ENCODE results near the gene PSMD6. TPM values are rescaled to one million over a fixed set of nuclear protein-coding genes. Genes with fewer than 3 reads are reported as not detected.

Gene PSMD6
- total RNA-seq, 2 donors from 2014 or later = 82.7 to 95.7 TPM

GRCh38 chr3:64054488-64054887, 31.2 kb upstream of the PSMD6 start:
- peaks cover 32 to 52% of the 10 kb centered on the region in 2 donors for H3K27me3 Mint-ChIP-seq
- no peaks in the 10 kb centered on the region for H3K36me3 Mint-ChIP-seq
- ATAC-seq (no peak), DNase-seq (ENCODE audit: low spot score) (no peak)
- H3K4me3 Mint-ChIP-seq = no peak overlapping the region
- no peak overlapping the region for H3K27ac Mint-ChIP-seq
- no peaks in the 10 kb centered on the region for H3K9me3 Mint-ChIP-seq
- no peaks in the 10 kb centered on the region for H3K4me1 Mint-ChIP-seq (ENCODE audit: low read depth in 2 of 2)

GRCh38 chr3:64053581-64053980, 30.3 kb upstream of the PSMD6 start:
- no peaks in the 10 kb centered on the region for H3K36me3 Mint-ChIP-seq
- no peak overlapping the region for H3K4me3 Mint-ChIP-seq
- no peak overlapping the region for H3K27ac Mint-ChIP-seq
- H3K9me3 Mint-ChIP-seq = no peaks in the 10 kb centered on the region
- DNase-seq (ENCODE audit: low spot score) (no peak), ATAC-seq (no peak)
- H3K4me1 Mint-ChIP-seq (ENCODE audit: low read depth in 2 of 2) = no peaks in the 10 kb centered on the region
- peaks cover 33 to 52% of the 10 kb centered on the region in 2 donors for H3K27me3 Mint-ChIP-seq

GRCh38 chr3:64053117-64053516, 29.8 kb upstream of the PSMD6 start:
- no peaks in the 10 kb centered on the region for H3K4me1 Mint-ChIP-seq (ENCODE audit: low read depth in 2 of 2)
- no peaks in the 10 kb centered on the region for H3K36me3 Mint-ChIP-seq
- DNase-seq (ENCODE audit: low spot score) (no peak), ATAC-seq (no peak)
- peaks cover 31 to 54% of the 10 kb centered on the region in 2 donors for H3K27me3 Mint-ChIP-seq
- H3K27ac Mint-ChIP-seq = no peak overlapping the region
- no peak overlapping the region for H3K4me3 Mint-ChIP-seq
- H3K9me3 Mint-ChIP-seq = no peaks in the 10 kb centered on the region

DNA sequence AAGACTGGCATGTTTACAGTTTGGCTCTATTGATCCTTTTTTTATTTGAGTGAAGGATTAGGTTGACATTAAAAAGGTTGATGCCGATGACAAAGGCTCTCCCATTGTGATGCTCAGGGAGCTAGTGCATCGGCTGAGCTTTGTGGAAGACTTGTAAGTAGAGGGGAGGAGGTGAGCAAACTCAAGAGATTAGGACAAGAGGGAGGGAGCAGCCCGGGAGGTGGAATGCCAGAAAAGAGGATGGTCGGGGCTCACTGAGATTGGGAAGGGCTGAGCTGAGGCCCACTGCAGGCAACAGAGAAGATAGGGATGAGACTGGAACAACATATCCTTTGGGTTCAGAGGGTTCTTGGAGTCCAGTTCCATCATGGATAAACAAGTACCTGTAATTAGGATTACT, 26.5 kb upstream of the PSMD6 start:
- Mint-ChIP-seq H3K36me3 (no peaks in the 10 kb centered on the region), H3K27me3 (peaks cover 25 to 48% of the 10 kb centered on the region in 2 donors), H3K9me3 (no peaks in the 10 kb centered on the region), H3K4me1 (ENCODE audit: low read depth in 2 of 2) (no peaks in the 10 kb centered on the region), H3K27ac (no peak overlapping the region), H3K4me3 (no peak overlapping the region)
- no peak for ATAC-seq
- DNase-seq (ENCODE audit: low spot score) = no peak

- Mint-ChIP-seq H3K4me3 (no peak overlapping the region), H3K9me3 (no peaks in the 10 kb centered on the region), H3K4me1 (ENCODE audit: low read depth in 2 of 2) (no peaks in the 10 kb centered on the region), H3K36me3 (no peaks in the 10 kb centered on the region), H3K27ac (no peak overlapping the region), H3K27me3 (peaks cover 28 to 54% of the 10 kb centered on the region in 2 donors)
- DNase-seq (ENCODE audit: low spot score) = no peak
- ATAC-seq = no peak
Observed at GRCh38 chr3:64049136-64049535, 25.8 kb upstream of the PSMD6 start.

- H3K4me1 Mint-ChIP-seq (ENCODE audit: low read depth in 2 of 2) = no peaks in the 10 kb centered on the region
- H3K9me3 Mint-ChIP-seq = no peaks in the 10 kb centered on the region
- H3K27me3 Mint-ChIP-seq = peaks cover 30 to 59% of the 10 kb centered on the region in 2 donors
- no peak overlapping the region for H3K27ac Mint-ChIP-seq
- ATAC-seq = no peak
- no peak overlapping the region for H3K4me3 Mint-ChIP-seq
- H3K36me3 Mint-ChIP-seq = no peaks in the 10 kb centered on the region
- no peak for DNase-seq (ENCODE audit: low spot score)
Observed at GRCh38 chr3:64048631-64049061, 25.4 kb upstream of the PSMD6 start.

GRCh38 chr3:64047787-64048186, 24.5 kb upstream of the PSMD6 start:
- Mint-ChIP-seq H3K9me3 (no peaks in the 10 kb centered on the region), H3K27me3 (peaks cover 35 to 59% of the 10 kb centered on the region in 2 donors), H3K36me3 (no peaks in the 10 kb centered on the region), H3K4me3 (no peak overlapping the region), H3K27ac (no peak overlapping the region), H3K4me1 (ENCODE audit: low read depth in 2 of 2) (no peaks in the 10 kb centered on the region)
- DNase-seq (ENCODE audit: low spot score) (no peak), ATAC-seq (no peak)

- Mint-ChIP-seq H3K9me3 (no peaks in the 10 kb centered on the region), H3K4me1 (ENCODE audit: low read depth in 2 of 2) (no peaks in the 10 kb centered on the region), H3K36me3 (no peaks in the 10 kb centered on the region), H3K27me3 (peaks cover 36 to 61% of the 10 kb centered on the region in 2 donors), H3K27ac (no peak overlapping the region), H3K4me3 (no peak overlapping the region)
- DNase-seq (ENCODE audit: low spot score) (no peak), ATAC-seq (no peak)
Observed at GRCh38 chr3:64046996-64047594, 23.8 kb upstream of the PSMD6 start.

DNA sequence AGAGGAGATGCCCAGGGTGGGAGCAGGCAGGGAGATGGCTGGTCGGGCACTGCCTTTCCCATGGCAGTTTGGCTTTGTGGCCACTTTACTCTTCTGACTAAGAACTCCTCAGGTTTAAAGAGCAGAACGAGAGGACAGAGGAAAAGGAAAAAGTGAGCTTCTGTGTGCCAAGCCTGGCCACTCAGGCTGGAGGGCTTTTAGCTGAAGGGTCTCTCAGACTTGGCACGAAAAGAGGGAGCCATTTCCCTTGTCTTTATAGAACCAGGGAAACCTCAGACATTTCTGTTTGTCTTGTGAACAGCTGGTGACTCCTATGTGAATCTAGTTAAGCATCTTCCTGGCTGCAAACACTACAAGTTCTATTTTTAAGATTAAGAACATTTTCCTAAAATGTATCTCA, 23.3 kb upstream of the PSMD6 start:
- no peak for ATAC-seq

DNA sequence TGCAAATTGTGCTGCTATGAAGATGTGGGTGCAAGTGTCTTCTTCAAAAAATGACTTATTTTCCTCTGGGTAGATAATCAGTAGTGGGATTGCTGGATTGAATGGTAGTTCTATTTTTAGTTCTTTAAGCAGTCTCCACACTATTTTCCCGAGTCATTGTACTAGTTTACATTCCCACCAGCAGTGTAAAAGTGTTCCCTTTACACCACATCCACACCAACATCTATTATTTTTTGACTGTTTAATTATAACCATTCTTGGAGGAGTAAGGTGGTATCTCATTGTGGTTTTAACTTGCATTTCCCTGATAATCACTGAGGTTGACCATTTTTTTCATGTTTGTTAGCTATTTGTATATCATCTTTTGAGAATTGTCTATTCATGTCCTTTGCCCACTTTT, 19.7 kb upstream of the PSMD6 start:
- Mint-ChIP-seq H3K9me3 (no peaks in the 10 kb centered on the region), H3K27ac (no peak overlapping the region), H3K36me3 (no peaks in the 10 kb centered on the region), H3K4me1 (ENCODE audit: low read depth in 2 of 2) (no peaks in the 10 kb centered on the region), H3K4me3 (no peak overlapping the region), H3K27me3 (peaks cover 40 to 66% of the 10 kb centered on the region in 2 donors)
- no peak for DNase-seq (ENCODE audit: low spot score)
- ATAC-seq = no peak

More for the DNA sequence above, 23.3 kb upstream of the PSMD6 start:
- Mint-ChIP-seq H3K27me3 (peaks cover 39 to 66% of the 10 kb centered on the region in 2 donors), H3K36me3 (no peaks in the 10 kb centered on the region), H3K4me3 (no peak overlapping the region), H3K9me3 (no peaks in the 10 kb centered on the region), H3K27ac (no peak overlapping the region), H3K4me1 (ENCODE audit: low read depth in 2 of 2) (no peaks in the 10 kb centered on the region)
- DNase-seq (ENCODE audit: low spot score) = no peak

- H3K27me3 Mint-ChIP-seq = peaks cover 40 to 61% of the 10 kb centered on the region in 2 donors
- ATAC-seq = no peak
- no peaks in the 10 kb centered on the region for H3K9me3 Mint-ChIP-seq
- no peaks in the 10 kb centered on the region for H3K4me1 Mint-ChIP-seq (ENCODE audit: low read depth in 2 of 2)
- H3K27ac Mint-ChIP-seq = no peak overlapping the region
- H3K36me3 Mint-ChIP-seq = no peaks in the 10 kb centered on the region
- no peak for DNase-seq (ENCODE audit: low spot score)
- H3K4me3 Mint-ChIP-seq = no peak overlapping the region
Observed at GRCh38 chr3:64039981-64040733, 16.9 kb upstream of the PSMD6 start.

DNA sequence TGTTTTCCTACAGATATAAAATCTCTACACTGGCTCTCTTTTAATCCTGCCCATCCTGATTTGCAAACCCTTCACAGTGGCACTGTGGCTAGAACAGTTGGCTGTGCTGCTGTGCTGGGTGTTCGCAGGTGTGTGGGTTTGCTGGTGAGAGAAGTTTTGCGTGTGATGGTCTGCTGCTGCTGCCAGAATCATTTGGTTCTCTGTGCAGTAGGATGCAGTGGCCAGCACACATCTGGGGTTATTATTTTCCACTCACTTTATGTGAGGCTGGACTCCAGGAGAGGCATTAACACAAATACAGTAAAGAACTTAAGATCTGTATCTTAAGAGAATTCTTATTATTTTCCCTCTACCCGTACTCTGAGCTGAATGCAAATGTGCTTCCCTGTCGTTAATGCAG, 16.0 kb upstream of the PSMD6 start:
- Mint-ChIP-seq H3K9me3 (peaks cover 2% of the 10 kb centered on the region), H3K4me3 (no peak overlapping the region), H3K4me1 (ENCODE audit: low read depth in 2 of 2) (no peaks in the 10 kb centered on the region), H3K27me3 (peaks cover 39 to 64% of the 10 kb centered on the region in 2 donors), H3K27ac (no peak overlapping the region), H3K36me3 (no peaks in the 10 kb centered on the region)
- no peak for DNase-seq (ENCODE audit: low spot score)
- no peak for ATAC-seq

GRCh38 chr3:64038253-64038767, 15.0 kb upstream of the PSMD6 start:
- ATAC-seq (no peak), DNase-seq (ENCODE audit: low spot score) (no peak)
- no peaks in the 10 kb centered on the region for H3K4me1 Mint-ChIP-seq (ENCODE audit: low read depth in 2 of 2)
- no peak overlapping the region for H3K4me3 Mint-ChIP-seq
- H3K9me3 Mint-ChIP-seq = peaks cover 4% of the 10 kb centered on the region
- no peak overlapping the region for H3K27ac Mint-ChIP-seq
- H3K27me3 Mint-ChIP-seq = peaks cover 38 to 62% of the 10 kb centered on the region in 2 donors
- H3K36me3 Mint-ChIP-seq = no peaks in the 10 kb centered on the region

DNA sequence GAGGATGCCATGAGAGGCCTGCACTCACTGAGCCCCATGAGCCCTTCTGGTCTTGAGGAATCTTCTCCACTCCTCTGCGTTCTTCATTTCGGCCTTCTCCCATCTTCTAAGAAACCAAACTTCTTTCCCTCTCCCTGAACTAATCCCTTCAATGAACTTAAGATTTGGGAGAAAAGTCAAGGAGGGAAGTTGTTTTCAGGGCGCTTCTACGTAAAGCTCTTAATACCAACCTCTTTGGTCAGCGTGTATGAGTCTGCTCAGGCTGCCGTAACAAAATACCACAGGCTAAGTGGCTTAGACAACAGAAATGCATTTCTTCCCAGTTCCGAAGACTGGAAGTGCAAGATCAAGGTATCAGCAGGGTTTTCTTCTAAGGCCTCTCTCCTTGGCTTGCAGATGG, 13.8 kb upstream of the PSMD6 start:
- no peak for DNase-seq (ENCODE audit: low spot score)
- Mint-ChIP-seq H3K4me3 (no peak overlapping the region), H3K27ac (no peak overlapping the region), H3K27me3 (peaks cover 32 to 64% of the 10 kb centered on the region in 2 donors), H3K36me3 (no peaks in the 10 kb centered on the region), H3K4me1 (ENCODE audit: low read depth in 2 of 2) (no peaks in the 10 kb centered on the region), H3K9me3 (peaks cover 4% of the 10 kb centered on the region)
- no peak for ATAC-seq
